ENCODE data around the gene KCNK3.

Gene KCNK3

DNA sequence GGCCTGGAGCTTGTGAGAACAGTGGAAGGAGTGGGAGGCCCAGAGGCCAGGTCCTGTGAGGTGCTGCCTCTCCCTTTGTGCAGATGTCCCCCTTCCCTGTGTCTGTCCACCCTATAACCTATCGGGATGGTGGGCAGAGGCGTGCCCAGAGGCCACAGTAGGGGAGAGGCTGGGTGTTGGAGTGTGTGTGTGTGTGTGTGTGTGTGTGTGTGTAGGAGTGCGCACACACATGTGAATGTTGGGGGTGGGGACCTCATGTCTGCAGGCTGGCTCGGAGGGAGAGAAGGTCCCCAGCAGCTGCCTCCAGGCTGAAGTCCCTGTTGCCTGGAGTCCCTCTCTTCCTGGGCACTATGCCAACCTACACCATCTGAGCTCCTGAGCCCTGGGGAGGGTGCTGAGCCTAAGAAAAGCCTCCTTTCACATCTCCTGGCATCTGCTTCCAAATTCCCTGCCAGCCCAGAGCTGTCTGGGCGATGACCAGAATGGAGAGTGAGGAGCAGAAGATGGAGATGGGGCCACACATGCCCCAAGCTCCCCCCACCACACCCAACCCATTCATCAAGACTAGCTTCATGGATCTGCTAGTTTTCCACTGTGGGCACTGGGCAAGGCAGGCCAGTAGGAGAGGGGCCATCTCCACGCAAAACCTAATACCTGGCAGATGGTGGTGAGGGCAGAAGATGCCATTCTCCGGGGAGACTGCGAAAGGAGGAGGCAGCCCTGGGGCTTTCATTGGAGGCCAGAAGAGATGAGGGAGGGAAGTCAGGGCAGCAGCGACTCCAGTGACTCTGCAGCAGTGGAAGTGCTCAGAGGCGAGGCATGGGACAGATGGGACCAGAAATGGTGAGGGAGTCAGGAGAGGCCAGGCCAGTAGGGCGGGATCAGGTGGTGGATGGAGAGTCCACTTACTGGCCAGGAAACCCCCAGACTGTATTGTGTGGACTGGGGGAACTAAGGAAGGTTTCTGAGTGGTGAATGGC, 20.3 kb downstream of the KCNK3 start:
- DNase-seq (ENCODE audit: low read depth), result no peak

DNA sequence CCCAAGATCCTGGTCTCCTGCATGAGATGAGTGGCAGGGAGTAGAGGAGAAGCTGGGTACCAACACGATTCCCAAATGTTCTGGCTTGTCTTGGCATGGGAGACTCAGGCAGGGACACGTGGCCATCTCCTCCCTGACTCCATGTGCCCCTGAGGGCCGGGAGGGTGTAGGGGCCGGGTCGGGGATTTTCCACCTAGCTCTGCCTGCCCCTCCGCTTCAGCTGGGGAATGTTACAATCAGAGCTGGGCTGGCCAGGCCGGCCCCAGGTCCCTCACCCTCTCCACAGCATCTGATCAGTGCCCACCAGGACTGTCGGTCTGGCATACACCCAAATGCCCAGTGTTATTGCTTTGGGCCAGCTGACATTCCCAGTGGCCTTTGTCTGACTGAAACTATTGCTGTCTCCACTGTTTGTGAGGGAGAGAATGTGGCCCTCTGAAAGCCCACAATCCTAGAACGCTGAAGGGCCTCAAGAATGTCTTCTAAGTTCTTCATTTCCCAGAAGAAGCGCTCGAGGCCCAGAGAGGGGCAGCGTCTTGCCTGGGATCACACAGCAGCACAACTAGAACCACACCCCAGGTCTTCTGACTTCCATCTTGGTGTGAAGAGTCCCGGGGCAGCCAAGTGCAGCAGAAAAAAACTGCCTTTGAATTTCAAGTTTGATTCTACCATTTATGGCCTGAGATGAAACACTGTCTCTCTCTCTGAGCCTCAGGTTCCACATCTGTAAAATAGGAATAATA, 23.2 kb downstream of the KCNK3 start:
- DNase-seq (ENCODE audit: low read depth), result no peak

DNA sequence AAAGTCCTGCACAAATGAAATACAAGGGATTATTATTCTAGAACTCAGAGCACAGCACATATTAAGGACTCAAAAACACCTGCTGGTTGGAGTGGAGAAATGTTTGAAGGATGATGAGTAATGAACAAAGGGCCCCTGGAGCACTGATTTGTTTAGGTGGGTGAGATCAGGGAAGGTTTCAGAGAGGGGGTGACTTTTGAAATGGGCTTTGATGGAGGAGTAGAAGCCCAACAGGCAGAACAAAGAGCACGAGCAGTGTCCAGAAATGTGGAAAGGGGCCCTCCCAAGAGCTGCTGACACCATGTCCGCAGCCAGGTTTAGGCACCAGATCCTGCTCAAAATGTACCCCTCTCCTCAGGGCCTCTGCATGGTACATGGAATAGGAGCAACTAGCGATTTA, 23.8 kb downstream of the KCNK3 start:
- no peak for DNase-seq (ENCODE audit: low read depth)

DNA sequence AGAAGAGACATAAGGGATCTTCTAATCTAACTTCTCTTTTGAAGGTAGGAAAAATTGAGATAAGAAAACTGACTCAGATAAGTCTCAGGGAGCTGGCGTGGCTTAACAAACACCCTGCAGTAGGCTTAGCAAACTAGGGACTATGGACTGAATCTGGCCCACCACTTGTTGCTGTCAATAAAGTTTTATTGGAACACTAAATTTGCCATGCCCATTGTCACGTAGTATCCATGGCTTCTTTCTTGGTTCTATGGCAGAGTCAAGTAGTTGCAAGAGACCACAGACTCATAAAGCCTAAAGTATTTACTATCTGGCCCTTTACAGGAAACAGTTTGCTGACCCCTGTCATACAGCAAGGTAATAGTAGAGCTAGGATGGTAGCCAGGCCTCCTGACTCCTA, 24.2 kb downstream of the KCNK3 start:
- DNase-seq (ENCODE audit: low read depth), result no peak

DNA sequence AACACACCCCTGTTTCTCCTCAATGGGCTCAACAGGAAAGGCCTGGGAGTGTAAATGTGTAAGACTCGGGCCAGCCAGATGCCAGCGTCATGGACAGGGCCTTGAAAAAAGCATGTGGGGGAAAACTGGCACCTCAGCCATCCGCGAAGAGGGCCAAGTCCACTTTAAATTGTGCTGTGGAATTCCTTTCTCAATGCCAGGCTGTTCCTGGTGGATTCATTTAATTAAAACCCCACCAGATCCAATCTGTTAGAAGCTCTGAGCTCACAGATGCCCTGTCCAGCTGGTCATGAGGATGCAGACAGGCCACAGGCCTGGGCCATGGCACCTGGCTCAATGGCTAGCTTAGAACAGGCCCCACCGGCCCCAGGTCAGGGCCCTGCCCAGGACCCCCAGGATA, 24.8 kb downstream of the KCNK3 start:
- DNase-seq (ENCODE audit: low read depth), result no peak

DNA sequence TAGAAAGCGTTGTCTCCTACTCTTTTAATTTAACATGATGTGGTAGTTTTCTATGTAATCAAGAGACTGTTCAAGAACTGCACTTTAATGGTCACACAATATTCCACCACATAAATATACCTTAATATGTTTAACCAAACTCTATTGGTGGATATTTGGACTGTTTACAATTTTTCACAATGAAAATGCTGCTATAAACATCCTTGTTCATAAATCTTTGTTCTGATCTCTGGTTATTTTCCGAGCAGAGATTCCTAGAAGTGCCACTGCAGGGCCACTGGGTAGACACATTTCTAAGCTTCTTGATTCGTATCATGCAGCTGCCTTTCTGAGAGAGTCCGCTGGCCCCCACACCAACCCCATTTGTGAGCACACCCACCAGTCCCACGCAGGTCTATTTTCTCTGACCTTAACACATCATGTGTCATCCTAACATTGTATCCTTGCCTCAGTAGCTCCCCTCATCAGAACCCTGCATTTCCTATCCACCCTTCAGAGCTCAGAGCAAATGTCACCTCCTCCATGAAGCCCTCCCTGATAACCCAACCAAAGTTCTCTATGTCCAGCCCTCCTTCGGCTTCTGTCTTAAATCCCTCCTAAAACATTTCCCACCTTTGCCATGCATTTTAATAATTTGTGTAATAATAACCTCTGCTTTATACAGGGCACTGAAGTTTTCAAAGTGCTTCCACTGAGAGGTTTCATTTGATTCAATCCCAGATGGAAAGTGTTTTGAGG, 26.6 kb downstream of the KCNK3 start:
- DNase-seq (ENCODE audit: low read depth), result no peak

DNA sequence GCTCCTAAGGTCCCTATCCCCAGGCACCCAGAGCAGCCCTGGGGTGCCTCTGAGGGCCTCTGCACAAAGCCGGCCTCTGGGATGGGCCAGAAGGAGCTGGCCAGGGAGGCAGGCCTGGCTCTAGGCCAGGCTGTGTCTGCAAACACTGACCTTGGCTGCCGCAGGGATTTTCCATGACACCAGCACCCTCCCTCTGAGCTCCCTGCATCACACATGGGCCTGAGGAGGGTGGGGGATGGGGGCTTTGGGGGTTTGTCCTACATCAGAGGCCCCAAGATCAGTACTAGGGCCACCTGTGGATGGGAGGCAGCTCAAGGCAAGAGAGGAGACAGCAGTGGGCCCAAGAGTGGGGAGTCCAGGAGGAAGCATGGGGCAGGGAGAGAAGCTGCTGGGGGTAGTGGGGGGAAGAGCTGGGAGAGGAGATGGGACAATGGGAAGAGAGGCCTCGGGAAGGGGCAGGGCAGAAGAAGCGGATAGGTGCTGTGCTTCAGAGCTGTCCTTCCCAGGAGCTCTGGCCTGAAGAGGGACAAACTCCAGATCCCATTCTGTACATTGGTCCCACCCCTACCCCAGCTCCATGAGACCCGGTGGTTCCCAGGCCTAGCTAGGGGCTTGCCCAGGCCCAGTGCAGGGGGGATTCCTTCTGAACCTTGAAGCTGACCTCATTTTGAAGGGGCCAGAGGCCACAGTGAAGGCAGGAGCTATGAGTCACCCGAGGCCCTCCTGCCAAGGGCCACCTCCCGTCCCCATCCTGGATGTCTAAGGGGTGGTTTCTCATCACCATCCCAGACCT, 28.0 kb downstream of the KCNK3 start:
- no peak for DNase-seq (ENCODE audit: low read depth)

DNA sequence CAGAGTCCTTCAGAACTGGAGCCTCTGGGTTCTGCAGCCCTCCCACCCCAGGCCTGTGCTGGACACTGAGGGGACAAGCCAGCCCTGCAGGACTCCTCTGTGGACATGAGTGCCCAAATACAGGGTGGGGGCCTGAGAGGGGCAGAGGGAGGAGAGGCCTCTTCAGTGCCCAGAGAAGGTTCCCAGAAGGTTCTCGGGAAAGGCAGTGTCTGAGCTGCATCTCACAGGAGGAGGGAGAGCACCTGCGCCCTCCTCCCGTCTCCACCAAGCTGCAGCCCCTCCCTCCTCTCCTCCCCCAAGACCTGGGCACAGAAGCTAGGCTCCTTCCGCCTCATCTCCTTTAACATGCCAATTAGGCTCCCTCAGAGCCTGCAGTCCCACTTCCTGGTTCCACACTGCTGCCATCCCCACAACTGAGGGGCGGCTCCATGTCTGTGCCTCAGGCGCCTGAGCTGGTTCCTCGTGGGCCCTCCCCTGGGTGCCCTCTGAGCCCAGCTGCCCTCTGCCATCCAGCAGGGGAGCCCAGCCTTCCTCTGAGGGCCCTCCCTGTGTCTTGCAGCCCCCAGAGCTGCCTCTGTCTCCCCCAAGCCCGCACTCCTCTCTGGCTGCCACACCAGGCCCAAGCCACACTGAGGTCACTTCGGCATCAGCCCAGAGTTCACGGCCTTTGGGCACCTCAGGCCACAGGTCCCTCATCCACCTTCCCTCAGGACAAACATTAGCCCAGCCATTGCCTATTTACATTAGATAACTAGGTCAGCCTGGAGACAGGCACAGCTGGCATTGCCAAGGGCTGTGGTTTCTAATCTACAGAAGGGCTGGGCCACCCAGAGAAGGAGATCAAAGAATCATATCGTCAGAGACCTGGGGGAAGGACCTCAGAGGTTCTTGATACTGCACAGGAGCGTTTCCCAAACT, 28.9 kb downstream of the KCNK3 start:
- DNase-seq (ENCODE audit: low read depth), result no peak

DNA sequence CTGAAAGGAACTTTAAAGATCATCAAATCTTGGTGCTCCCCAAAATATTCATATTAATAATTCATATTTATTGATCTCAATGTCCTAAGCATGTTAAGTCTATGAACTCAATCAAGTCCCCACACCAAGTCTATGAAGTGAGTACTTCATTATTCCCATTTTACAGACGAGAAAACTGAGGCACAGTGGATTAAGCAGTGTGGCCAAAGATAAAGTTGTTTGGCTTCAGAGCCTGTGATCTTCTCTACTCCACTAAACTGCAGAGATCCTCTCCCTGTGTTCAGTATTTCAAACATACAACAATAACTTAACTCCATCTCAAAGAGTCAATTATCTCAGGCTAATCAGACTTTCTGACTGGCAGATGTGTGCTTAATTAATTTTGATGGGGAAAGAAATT, 29.8 kb downstream of the KCNK3 start:
- no peak for DNase-seq (ENCODE audit: low read depth)

DNA sequence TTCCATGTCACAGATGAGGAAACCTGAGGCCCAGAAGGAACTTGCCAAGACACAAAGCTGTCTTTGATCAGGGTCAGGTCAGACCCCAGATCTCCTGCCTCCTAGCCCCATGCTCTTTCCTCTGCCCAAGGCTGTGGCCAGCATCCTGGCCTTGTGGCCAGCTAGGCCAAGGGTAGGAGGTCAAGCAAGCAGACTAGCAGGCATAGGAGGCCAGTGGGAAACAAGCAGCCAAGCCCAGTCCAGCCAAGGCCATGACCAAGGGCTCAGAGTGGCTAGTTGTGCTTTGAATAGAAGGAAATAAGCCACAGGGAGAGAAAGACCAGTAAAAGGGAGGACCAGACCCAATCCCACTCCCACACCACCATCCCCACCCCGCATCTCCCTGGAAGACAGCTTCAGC, 30.4 kb downstream of the KCNK3 start:
- DNase-seq (ENCODE audit: low read depth), result no peak

DNA sequence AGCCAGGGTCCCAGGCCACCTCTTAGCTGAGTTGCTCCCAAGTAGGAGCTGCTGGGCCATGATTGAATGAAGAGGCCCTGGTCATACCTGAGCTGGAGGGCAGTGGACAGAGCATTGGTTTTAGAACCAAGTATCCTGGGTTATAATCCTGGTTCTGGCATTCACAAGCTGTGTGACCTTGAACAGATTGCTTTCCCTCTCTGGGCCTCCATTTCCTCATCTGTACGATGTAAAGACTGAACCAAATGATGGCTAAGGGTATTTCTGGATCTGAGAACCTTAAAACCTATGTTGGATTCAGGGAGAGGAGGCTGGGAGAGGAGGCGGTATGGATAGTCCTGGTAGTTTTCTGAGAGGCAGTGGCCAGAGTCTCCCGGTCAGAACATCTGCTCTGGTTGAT, 31.0 kb downstream of the KCNK3 start:
- DNase-seq (ENCODE audit: low read depth), result no peak

DNA sequence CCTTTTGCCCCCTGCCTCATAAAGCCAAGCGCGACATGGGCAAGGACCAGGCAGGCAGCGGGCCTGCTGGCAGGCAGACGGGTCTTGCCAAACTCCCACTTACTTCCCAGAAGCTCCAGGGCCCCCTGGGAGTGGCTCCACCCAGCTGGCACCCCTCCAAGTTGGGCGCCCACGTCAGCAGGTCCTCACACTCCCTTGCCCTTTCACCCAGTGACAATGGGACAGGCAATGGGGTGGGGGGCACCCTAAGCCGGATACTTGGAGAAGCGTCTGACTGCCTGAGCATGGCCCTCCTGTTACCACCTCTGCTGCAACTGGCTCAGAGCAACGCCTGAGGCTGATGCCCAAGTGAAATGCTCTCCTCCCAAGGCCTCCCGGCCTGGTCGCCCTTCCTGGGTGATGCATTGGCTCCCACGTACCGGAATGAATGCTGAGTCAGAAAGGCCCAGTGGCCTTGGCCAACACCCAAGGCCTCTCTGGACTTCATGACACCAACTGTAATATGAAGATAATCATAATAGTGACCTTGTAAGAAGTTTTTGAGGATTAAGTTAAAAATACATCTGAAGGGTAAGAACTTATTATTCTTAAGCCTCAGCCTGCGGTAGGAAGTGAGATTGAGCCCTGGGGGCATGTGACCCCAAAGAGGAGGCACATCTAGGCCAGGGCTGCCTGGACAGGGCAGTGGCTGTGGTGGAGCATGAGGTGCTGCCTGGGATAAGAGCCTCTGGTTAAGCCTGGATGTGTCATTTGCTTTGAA, 31.6 kb downstream of the KCNK3 start:
- no peak for DNase-seq (ENCODE audit: low read depth)

DNA sequence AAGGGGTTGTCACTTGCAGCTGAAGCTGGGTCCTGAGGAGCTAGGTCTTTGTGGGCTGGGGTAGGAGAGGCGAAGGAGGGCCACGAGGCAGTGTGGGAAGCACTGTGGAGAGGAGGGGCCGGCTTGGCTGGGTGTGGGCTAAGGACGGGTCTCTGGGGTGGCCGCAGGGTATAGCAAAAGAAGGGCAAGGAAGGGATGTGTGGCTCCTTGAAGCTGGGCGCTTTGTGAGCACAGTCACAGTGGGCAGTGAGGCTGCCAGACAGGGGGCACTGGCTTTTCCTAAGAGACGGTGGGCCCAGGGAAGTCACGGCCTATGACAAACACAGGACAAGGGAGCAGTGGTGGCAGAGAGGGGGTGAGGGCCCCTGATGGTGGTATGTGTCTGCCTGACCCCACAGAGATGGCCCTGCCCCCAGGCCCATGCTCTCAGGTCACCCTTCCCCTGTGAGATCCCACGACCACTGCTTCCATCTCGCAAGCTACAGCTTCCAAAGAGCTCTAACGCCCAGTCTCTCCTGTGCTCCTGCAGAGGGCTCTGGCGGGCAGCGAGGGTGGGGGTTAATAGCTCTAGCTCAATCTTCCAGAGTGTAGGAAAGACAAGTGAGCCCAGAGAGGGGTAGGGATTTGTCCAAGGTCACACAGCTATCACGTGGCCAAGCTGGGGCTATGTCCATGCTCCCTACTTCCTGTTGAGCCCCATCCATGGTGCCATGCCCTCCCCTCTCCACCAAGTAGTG, 32.4 kb downstream of the KCNK3 start:
- no peak for DNase-seq (ENCODE audit: low read depth)

DNA sequence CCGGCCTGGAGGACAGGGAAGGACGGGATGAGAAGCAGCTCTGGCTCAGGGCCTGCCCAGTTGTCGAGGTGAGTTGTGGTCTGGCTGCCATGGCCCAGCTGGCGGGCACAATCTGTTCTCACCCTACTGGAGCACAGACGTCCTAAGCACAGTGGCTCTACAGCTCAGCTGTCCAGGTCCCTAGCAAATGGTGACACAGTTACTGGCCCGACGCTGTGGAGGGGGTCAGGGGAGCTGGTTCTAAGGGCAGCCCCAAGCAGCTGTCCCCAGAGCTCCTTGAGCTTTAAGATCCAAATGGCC, 32.9 kb downstream of the KCNK3 start:
- no peak for DNase-seq (ENCODE audit: low read depth)

DNA sequence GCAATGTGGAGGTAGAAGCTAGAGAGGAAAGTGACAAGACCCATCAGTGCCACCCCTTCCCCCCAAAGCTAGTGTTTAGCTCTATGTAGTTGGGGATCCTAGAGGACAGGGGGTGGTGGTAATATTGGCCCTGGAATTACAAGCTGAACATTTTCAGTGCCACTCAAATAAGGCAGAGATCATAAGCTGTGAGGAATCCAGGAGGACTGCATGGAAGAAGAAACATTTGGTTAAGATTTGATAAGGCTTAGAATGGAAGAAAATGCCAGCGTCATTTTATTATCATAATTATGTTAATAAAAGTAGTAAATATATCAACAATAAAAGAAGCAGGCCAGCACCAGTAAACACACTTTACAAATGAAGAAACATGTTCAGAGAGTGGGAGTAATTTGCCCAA, 33.7 kb downstream of the KCNK3 start:
- DNase-seq (ENCODE audit: low read depth), result no peak

DNA sequence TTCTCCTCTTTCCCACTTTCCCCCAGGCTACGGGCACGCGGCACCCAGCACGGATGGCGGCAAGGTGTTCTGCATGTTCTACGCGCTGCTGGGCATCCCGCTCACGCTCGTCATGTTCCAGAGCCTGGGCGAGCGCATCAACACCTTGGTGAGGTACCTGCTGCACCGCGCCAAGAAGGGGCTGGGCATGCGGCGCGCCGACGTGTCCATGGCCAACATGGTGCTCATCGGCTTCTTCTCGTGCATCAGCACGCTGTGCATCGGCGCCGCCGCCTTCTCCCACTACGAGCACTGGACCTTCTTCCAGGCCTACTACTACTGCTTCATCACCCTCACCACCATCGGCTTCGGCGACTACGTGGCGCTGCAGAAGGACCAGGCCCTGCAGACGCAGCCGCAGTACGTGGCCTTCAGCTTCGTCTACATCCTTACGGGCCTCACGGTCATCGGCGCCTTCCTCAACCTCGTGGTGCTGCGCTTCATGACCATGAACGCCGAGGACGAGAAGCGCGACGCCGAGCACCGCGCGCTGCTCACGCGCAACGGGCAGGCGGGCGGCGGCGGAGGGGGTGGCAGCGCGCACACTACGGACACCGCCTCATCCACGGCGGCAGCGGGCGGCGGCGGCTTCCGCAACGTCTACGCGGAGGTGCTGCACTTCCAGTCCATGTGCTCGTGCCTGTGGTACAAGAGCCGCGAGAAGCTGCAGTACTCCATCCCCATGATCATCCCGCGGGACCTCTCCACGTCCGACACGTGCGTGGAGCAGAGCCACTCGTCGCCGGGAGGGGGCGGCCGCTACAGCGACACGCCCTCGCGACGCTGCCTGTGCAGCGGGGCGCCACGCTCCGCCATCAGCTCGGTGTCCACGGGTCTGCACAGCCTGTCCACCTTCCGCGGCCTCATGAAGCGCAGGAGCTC, 35.4 kb downstream of the KCNK3 start:
- no peak for DNase-seq (ENCODE audit: low read depth)

DNA sequence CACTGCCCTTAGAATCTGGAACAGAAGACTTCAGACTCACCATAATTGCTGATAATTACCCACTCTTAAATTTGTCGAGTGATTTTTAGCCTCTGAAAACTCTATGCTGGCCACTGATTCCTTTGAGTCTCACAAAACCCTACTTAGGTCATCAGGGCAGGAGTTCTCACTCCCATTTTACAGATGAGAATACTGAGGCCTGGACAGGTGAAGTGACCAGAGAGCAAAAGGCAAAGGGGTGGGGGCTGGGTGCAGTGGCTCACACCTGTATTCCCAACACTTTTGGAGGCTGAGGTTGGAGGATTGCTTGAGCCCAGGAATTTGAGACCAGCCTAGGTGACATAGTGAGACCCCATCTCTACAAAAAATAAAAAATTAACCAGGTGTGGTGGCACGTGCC, 36.8 kb downstream of the KCNK3 start:
- no peak for DNase-seq (ENCODE audit: low read depth)

All from stimulated activated CD8-positive, alpha-beta memory T cell treated with anti-CD3 and anti-CD28 coated beads, Interleukin-12 subunit alpha, Interleukin-12 subunit beta, amount 100 ng/mL, for 4 hours (primary cell).